ENCODE results near the gene CCDC14. TPM values are rescaled to one million over a fixed set of nuclear protein-coding genes. Genes with fewer than 3 reads are reported as not detected.
"Not testable (repeated sequence)": the region's sequence is repeated elsewhere in the genome, so short reads cannot be mapped to it uniquely, and the experiment has no call there.

The CCDC14 gene
- total RNA-seq, 4 donors from 2014 or later: 12.3 to 98.4 (median 63.0) TPM

DNA sequence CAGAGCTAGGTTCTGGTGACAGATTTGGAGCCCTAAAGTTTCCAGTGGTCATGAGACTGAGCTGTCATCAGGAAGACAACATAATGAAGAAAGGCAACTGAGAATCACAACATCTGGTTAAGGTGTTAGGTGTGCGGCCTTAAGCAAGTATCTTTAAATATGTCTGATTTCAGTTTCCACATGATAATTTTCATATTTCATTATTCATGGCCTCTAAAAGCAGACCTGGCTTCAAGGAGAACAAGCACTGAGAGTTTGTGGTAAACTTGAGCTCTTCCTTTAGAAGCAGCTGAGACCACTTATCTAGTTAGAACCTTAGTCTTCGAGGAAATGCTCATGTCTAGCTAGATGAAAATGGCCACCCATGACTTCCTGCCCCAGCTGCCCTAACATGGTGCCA is 51.2 kb downstream of the CCDC14 start:
- H3K4me1 ChIP-seq: no peaks in the 10 kb centered on the region
- no peaks in the 10 kb centered on the region for H3K9me3 ChIP-seq
- no peak overlapping the region for H3K4me3 ChIP-seq
- no peaks in the 10 kb centered on the region for H3K27me3 ChIP-seq
- DNase-seq: no peak
- H3K36me3 ChIP-seq: no peaks in the 10 kb centered on the region
- TF ChIP-seq, protein P1, sequence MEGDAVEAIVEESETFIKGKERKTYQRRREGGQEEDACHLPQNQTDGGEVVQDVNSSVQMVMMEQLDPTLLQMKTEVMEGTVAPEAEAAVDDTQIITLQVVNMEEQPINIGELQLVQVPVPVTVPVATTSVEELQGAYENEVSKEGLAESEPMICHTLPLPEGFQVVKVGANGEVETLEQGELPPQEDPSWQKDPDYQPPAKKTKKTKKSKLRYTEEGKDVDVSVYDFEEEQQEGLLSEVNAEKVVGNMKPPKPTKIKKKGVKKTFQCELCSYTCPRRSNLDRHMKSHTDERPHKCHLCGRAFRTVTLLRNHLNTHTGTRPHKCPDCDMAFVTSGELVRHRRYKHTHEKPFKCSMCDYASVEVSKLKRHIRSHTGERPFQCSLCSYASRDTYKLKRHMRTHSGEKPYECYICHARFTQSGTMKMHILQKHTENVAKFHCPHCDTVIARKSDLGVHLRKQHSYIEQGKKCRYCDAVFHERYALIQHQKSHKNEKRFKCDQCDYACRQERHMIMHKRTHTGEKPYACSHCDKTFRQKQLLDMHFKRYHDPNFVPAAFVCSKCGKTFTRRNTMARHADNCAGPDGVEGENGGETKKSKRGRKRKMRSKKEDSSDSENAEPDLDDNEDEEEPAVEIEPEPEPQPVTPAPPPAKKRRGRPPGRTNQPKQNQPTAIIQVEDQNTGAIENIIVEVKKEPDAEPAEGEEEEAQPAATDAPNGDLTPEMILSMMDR (IDR thresholded peaks at IDR 0.05): no peak
- TF ChIP-seq POLR2A (IDR thresholded peaks at IDR 0.05): no peak
- intact Hi-C loops (cut with DNase I; ENCODE audit: low total_unique reads): no loop called here
- H3K27ac ChIP-seq: no peak overlapping the region

DNA sequence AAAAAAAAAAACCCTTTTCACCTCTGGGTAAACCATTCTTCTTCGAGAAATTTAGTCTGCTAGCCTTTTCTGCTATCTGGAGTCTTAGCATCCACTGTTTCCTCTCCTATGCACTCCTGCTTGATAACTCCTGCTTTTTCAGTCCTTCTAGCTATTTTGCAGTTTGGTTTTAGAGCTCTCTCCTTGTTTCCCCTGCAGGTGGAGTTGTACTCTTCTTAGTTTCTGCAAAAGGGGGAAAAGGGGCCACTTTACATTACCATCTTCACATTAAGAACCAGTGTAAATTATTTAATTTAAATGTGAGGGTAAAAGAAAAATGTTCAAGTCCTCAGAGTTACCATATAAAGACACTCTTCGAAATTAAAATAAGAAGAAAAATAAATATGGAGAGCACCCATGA is 53.3 kb downstream of the CCDC14 start:
- H3K27me3 ChIP-seq: no peaks in the 10 kb centered on the region
- intact Hi-C loops (cut with DNase I; ENCODE audit: low total_unique reads): no loop called here
- no peaks in the 10 kb centered on the region for H3K4me1 ChIP-seq
- no peak for DNase-seq
- no peaks in the 10 kb centered on the region for H3K9me3 ChIP-seq
- no peak overlapping the region for H3K27ac ChIP-seq
- no peak overlapping the region for H3K4me3 ChIP-seq
- TF ChIP-seq POLR2A (IDR thresholded peaks at IDR 0.05): no peak
- TF ChIP-seq, protein P1 (IDR thresholded peaks at IDR 0.05): no peak
- H3K36me3 ChIP-seq: no peaks in the 10 kb centered on the region

DNA sequence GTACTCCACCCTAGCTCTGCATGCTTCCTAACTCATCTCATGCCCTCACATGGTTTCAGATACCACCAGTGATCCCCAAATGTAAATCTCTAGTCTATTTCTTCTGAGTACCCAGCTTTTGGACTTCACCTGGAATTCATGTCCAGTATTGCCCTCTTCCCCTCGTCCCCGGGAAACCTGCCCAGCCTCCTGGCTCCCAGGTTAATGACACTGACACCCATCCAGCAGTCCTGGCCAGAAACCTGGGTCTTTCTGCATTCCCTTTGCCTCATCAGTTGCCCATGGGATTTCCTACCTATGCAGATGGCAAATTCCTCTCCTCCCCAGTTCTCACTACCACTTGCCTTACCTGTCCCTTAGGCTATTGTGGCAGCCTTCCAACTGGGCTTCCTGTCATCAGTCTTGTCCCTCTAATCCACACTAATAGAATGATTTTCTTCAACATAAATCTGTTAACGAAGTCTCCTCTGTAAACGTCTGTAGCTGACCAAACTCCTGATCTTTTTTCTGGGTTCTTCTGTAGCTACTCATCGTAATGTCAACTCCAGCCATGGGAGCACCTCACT is 61.6 kb downstream of the CCDC14 start:
- Histone ChIP-seq H3K27me3 (no peaks in the 10 kb centered on the region), H3K36me3 (no peaks in the 10 kb centered on the region), H3K27ac (no peak overlapping the region), H3K9me3 (no peaks in the 10 kb centered on the region), H3K4me3 (no peak overlapping the region), H3K4me1 (no peaks in the 10 kb centered on the region)
- no peak for DNase-seq
- intact Hi-C loops (cut with DNase I; ENCODE audit: low total_unique reads): no loop called here
- TF ChIP-seq, protein P1 (IDR thresholded peaks at IDR 0.05): no peak
- no peak for TF ChIP-seq POLR2A (IDR thresholded peaks at IDR 0.05)

DNA sequence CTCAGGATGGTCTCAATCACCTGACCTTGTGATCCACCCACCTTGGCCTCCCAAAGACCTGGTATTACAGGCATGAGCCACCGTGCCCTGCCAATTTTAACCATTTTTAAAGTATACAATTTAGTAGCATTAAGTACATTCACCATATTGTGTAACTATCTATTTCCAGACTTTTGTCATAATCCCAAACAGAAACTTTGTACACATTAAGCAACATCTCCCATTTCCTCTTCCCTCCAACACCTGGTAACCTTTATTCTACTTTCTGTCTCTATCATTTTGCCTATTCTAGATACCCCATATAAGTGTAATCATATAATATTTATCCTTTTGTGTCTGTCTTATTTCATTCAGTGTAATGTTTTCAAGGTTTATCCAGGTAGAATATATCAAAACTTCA is 68.0 kb downstream of the CCDC14 start:
- intact Hi-C loops (cut with DNase I; ENCODE audit: low total_unique reads): no loop called here
- Histone ChIP-seq H3K9me3 (no peaks in the 10 kb centered on the region), H3K27ac (no peak overlapping the region), H3K36me3 (no peaks in the 10 kb centered on the region), H3K4me3 (no peak overlapping the region), H3K27me3 (no peaks in the 10 kb centered on the region), H3K4me1 (no peaks in the 10 kb centered on the region)
- TF ChIP-seq, protein P1 (IDR thresholded peaks at IDR 0.05): no peak
- TF ChIP-seq POLR2A (IDR thresholded peaks at IDR 0.05): no peak
- no peak for DNase-seq

DNA sequence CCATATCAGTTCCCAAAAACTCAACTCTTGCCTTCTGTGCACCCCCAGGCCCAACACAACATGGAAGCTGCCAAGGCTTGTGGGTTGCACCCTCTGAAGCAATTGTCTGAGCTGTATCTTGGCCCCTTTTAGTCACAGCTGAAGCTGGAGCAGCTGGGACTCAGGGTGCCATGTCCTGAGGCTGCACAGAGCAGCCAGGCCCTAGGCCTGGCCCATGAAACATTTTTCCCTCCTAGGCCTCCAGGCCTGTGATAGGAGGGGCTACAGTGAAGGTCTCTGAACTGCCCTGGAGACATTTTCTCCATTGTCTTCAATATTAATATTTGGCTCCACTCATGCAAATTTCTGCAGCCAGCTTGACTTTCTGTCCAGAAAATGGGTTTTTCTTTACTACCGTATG is 68.8 kb downstream of the CCDC14 start:
- H3K9me3 ChIP-seq: no peaks in the 10 kb centered on the region
- no peak overlapping the region for H3K27ac ChIP-seq
- no peak overlapping the region for H3K4me3 ChIP-seq
- no peaks in the 10 kb centered on the region for H3K27me3 ChIP-seq
- intact Hi-C loops (cut with DNase I; ENCODE audit: low total_unique reads): no loop called here
- no peaks in the 10 kb centered on the region for H3K4me1 ChIP-seq
- no peaks in the 10 kb centered on the region for H3K36me3 ChIP-seq
- no peak for DNase-seq
- TF ChIP-seq POLR2A (IDR thresholded peaks at IDR 0.05): no peak
- TF ChIP-seq, protein P1 (IDR thresholded peaks at IDR 0.05): no peak

DNA sequence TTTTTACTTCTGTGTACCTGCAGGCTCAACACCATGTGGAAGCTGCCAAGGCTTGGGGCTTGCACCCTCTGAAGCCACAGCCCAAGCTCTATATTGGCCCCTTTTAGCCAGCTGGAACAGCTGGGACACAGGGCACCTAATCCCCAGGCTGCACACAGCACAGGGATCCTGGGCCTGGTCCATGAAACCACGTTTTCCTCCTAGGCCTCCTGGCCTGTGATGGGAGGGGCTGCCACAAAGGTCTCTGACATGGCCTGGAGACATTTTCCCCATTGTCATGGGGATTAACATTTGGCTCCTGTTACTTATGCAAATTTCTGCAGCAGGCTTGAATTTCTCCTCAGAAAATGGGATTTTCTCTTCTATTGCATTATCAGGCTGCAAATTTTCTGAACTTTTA is 70.0 kb downstream of the CCDC14 start:
- H3K27ac ChIP-seq; H3K4me1 ChIP-seq; H3K27me3 ChIP-seq; H3K4me3 ChIP-seq; H3K36me3 ChIP-seq; H3K9me3 ChIP-seq; DNase-seq; intact Hi-C loops (cut with DNase I; ENCODE audit: low total_unique reads): not testable (repeated sequence)

DNA sequence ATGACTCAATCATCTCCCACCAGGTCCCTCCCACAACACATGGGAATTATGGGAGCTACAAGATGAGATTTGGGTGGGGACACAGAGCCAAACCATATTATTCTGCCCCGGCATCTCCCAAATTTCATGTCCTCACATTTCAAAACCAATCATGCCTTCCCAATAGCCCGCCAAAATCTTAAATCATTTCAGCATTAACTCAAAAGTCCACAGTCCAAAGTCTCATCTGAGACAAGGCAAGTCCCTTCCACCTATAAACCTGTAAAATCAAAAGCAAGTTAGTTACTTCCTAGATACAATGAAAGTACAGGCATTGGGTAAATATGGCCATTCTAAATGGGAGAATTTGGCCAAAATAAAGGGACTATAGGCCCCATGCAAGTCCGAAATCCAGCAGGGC is 70.9 kb downstream of the CCDC14 start:
- H3K36me3 ChIP-seq; intact Hi-C loops (cut with DNase I; ENCODE audit: low total_unique reads); H3K27me3 ChIP-seq; H3K4me3 ChIP-seq; H3K4me1 ChIP-seq; H3K9me3 ChIP-seq; H3K27ac ChIP-seq; DNase-seq: not testable (repeated sequence)
